H1 (cell line): ENCODE measurements around the gene OR2L5. TPM values are rescaled to one million over a fixed set of nuclear protein-coding genes. Genes with fewer than 3 reads are reported as not detected.

Source experiments
- BRCA1 ChIP-seq: IDR thresholded peaks from 2 replicates; pipeline ENCODE4 v1.6.1; 2012; ENCODE audit warnings: low read depth, low read length, improper control_type of control experiment
- GABPA ChIP-seq: IDR thresholded peaks from 2 replicates; pipeline ENCODE4 v1.6.1; 2011; ENCODE audit warnings: mild to moderate bottlenecking, low read length, moderate library complexity, borderline replicate concordance; ENCODE audit not compliant: insufficient read depth
- JUN ChIP-seq: IDR thresholded peaks from 2 replicates; pipeline ENCODE4 v1.6.1; 2011; ENCODE audit warnings: low read depth, mild to moderate bottlenecking, improper control_type of control experiment, low read length
- KDM5A ChIP-seq: fragments of 200-600 bp; IDR thresholded peaks from 2 replicates; pipeline ENCODE4 v1.7.1; 2012; ENCODE audit warnings: mild to moderate bottlenecking, low read length, inconsistent platforms, mixed read lengths
- MAX ChIP-seq: IDR thresholded peaks from 2 replicates; pipeline ENCODE4 v1.6.1; 2012; ENCODE audit warnings: inconsistent platforms
- POLR2A ChIP-seq, 2 experiments: IDR thresholded peaks; 1 replicate in 1 of 2; 2 replicates in 1 of 2; pipeline ENCODE4 v1.6.1; 2011; ENCODE audit warnings: low read depth in 2 of 2, low read length in 2 of 2, mild to moderate bottlenecking in 2 of 2; ENCODE audit errors: control extremely low read depth in 1 of 2
- polyA plus RNA-seq, 7 experiments: library from polyadenylated mRNA; depleted of rRNA in 3 of 7; stranded (reverse) in 5 of 7; unstranded in 2 of 7; fragments of >200 nt in 5 of 7; fragments of 200-250 nt in 2 of 7; gene quantifications; 1 replicate in 5 of 7; 2 replicates in 1 of 7; 4 replicates in 1 of 7; pipeline versions ENCODE4 v1.2.1 to v1.2.3, GENCODE V29; 2011 to 2013; ENCODE audit warnings: missing spikeins in 2 of 7, mixed read lengths in 2 of 7
- total RNA-seq: library from RNA; stranded (reverse); fragmentation: NEBNext Ultra II Directional; extraction: Animal tissue kit (Norgen Biotek cat#: 25700); gene quantifications from 2 replicates; pipeline ENCODE4 v1.2.1, GENCODE V29; 2021

OR2L5 gene
- total and polyA plus RNA-seq, 2 of the 8 experiments (the other 6 are each of a cell fraction or from before 2014, with no cell fraction given): not detected

GRCh38 chr1:248065071-248065470, 51.6 kb downstream of the OR2L5 start (continued):
- TF ChIP-seq GABPA (no peak), KDM5A (no peak), BRCA1 (no peak), JUN (no peak), POLR2A (IDR thresholded peaks at IDR 0.05; ENCODE audit: control extremely low read depth in 1 of 2, low read depth in 2 of 2, low read length in 2 of 2) (no peak), MAX (no peak)
